HUES48 (cell line): ENCODE results near the gene ARSI.

Source experiments
- H3K27ac ChIP-seq: one replicate; pipeline ENCODE4 v1.7.0; 2013; ENCODE audit warnings: low read depth, low read length, inconsistent platforms
- H3K27me3 ChIP-seq: 2 replicates; pipeline ENCODE4 v1.6.1; 2013; ENCODE audit warnings: mild to moderate bottlenecking, low read length; ENCODE audit not compliant: control insufficient read depth, insufficient read depth
- H3K36me3 ChIP-seq: 2 replicates; pipeline ENCODE4 v1.6.1; 2013; ENCODE audit warnings: low read length; ENCODE audit not compliant: control insufficient read depth, insufficient read depth
- H3K4me1 ChIP-seq: 2 replicates; pipeline ENCODE4 v1.6.1; 2013; ENCODE audit warnings: mild to moderate bottlenecking, low read length; ENCODE audit not compliant: control insufficient read depth, insufficient read depth
- H3K4me3 ChIP-seq: 2 replicates; pipeline ENCODE4 v1.5.1; 2013; ENCODE audit warnings: mild to moderate bottlenecking, low read depth, low read length
- H3K9ac ChIP-seq: 2 replicates; pipeline ENCODE4 v1.6.1; 2013; ENCODE audit warnings: mild to moderate bottlenecking, low read depth, low read length, moderate library complexity
- H3K9me3 ChIP-seq: 2 replicates; pipeline ENCODE4 v1.6.1; 2013; ENCODE audit warnings: low read length; ENCODE audit not compliant: control insufficient read depth, insufficient read depth

ARSI gene

GRCh38 chr5:150264667-150265603, 37.8 kb downstream of the ARSI start:
- Histone ChIP-seq H3K27ac (no peak overlapping the region), H3K9ac (no peak overlapping the region), H3K27me3 (no peaks in the 10 kb centered on the region), H3K4me1 (peaks cover 2% of the 10 kb centered on the region), H3K9me3 (no peaks in the 10 kb centered on the region), H3K36me3 (no peaks in the 10 kb centered on the region), H3K4me3 (no peak overlapping the region)

- Histone ChIP-seq H3K27me3 (no peaks in the 10 kb centered on the region), H3K4me3 (no peak overlapping the region), H3K9me3 (no peaks in the 10 kb centered on the region), H3K9ac (no peak overlapping the region), H3K4me1 (no peaks in the 10 kb centered on the region; the same call in 1 of the 2 replicates), H3K27ac (no peak overlapping the region), H3K36me3 (no peaks in the 10 kb centered on the region)
Measured at GRCh38 chr5:150263801-150264621, 38.7 kb downstream of the ARSI start.

- Histone ChIP-seq H3K36me3 (no peaks in the 10 kb centered on the region), H3K27ac (no peak overlapping the region), H3K4me3 (no peak overlapping the region), H3K9me3 (no peaks in the 10 kb centered on the region), H3K9ac (no peak overlapping the region), H3K4me1 (no peaks in the 10 kb centered on the region; the same call in 1 of the 2 replicates), H3K27me3 (no peaks in the 10 kb centered on the region)
Measured at GRCh38 chr5:150263375-150263775, 39.3 kb downstream of the ARSI start.

GRCh38 chr5:150262502-150262901, 40.2 kb downstream of the ARSI start:
- Histone ChIP-seq H3K4me3 (no peak overlapping the region), H3K27me3 (no peaks in the 10 kb centered on the region), H3K9ac (no peak overlapping the region), H3K27ac (no peak overlapping the region), H3K36me3 (no peaks in the 10 kb centered on the region), H3K4me1 (no peaks in the 10 kb centered on the region; the same call in 1 of the 2 replicates), H3K9me3 (no peaks in the 10 kb centered on the region)

GRCh38 chr5:150261231-150261630, 41.5 kb downstream of the ARSI start:
- no peaks in the 10 kb centered on the region for H3K27me3 ChIP-seq
- H3K4me1 ChIP-seq = no peaks in the 10 kb centered on the region; the same call in 1 of the 2 replicates
- H3K36me3 ChIP-seq = no peaks in the 10 kb centered on the region
- H3K27ac ChIP-seq = no peak overlapping the region
- no peaks in the 10 kb centered on the region for H3K9me3 ChIP-seq
- no peak overlapping the region for H3K9ac ChIP-seq
- no peak overlapping the region for H3K4me3 ChIP-seq

GRCh38 chr5:150258130-150258529, 44.6 kb downstream of the ARSI start:
- Histone ChIP-seq H3K4me1 (no peaks in the 10 kb centered on the region), H3K9ac (no peak overlapping the region), H3K36me3 (no peaks in the 10 kb centered on the region), H3K27me3 (no peaks in the 10 kb centered on the region), H3K4me3 (no peak overlapping the region), H3K9me3 (no peaks in the 10 kb centered on the region), H3K27ac (no peak overlapping the region)

- H3K4me3 ChIP-seq = no peak overlapping the region
- no peaks in the 10 kb centered on the region for H3K36me3 ChIP-seq
- no peaks in the 10 kb centered on the region for H3K9me3 ChIP-seq
- no peak overlapping the region for H3K9ac ChIP-seq
- no peaks in the 10 kb centered on the region for H3K27me3 ChIP-seq
- H3K27ac ChIP-seq = no peak overlapping the region
- H3K4me1 ChIP-seq = no peaks in the 10 kb centered on the region
Measured at GRCh38 chr5:150257424-150257823, 45.3 kb downstream of the ARSI start.

- no peaks in the 10 kb centered on the region for H3K4me1 ChIP-seq
- H3K9me3 ChIP-seq = no peaks in the 10 kb centered on the region
- no peaks in the 10 kb centered on the region for H3K36me3 ChIP-seq
- no peak overlapping the region for H3K27ac ChIP-seq
- no peaks in the 10 kb centered on the region for H3K27me3 ChIP-seq
- H3K4me3 ChIP-seq = no peak overlapping the region
- H3K9ac ChIP-seq = no peak overlapping the region
Measured at GRCh38 chr5:150256410-150257064, 46.2 kb downstream of the ARSI start.

- no peak overlapping the region for H3K27ac ChIP-seq
- H3K4me3 ChIP-seq = no peak overlapping the region
- no peaks in the 10 kb centered on the region for H3K36me3 ChIP-seq
- H3K27me3 ChIP-seq = no peaks in the 10 kb centered on the region
- no peaks in the 10 kb centered on the region for H3K4me1 ChIP-seq
- no peak overlapping the region for H3K9ac ChIP-seq
- no peaks in the 10 kb centered on the region for H3K9me3 ChIP-seq
Measured at GRCh38 chr5:150255659-150256409, 46.9 kb downstream of the ARSI start.

GRCh38 chr5:150254774-150255173, 47.9 kb downstream of the ARSI start:
- no peaks in the 10 kb centered on the region for H3K9me3 ChIP-seq
- H3K36me3 ChIP-seq = no peaks in the 10 kb centered on the region
- no peaks in the 10 kb centered on the region for H3K27me3 ChIP-seq
- H3K27ac ChIP-seq = no peak overlapping the region
- no peaks in the 10 kb centered on the region for H3K4me1 ChIP-seq
- no peak overlapping the region for H3K9ac ChIP-seq
- H3K4me3 ChIP-seq = no peak overlapping the region
